Right lobe of liver (tissue), 4 donors: Measurements from ENCODE around the gene ACSF2.

Experiments used
- CTCF ChIP-seq, 4 donors: fragments of 200-600 bp in 3 of 4; fragments of 450-650 bp in 1 of 4; IDR thresholded peaks; one replicate each; pipeline versions ENCODE4 v1.5.1 to v1.8.0; 2016 to 2022; ENCODE audit warnings: antibody characterized with exemption in 4 of 4, mild to moderate bottlenecking in 2 of 4
- POLR2A ChIP-seq: fragments of 450-650 bp; IDR thresholded peaks from one replicate; pipeline ENCODE4 v1.6.1; 2017; ENCODE audit warnings: antibody characterized with exemption, mild to moderate bottlenecking
- donor health status: DM: no; HTN: no; CAD: no.
- donor health status: DM: no; HTN: no; CAD: no.
- donor health status: DM: no; HTN: yes; CAD: no.

GRCh38 chr17:50412188-50412732, 13.8 kb upstream of the ACSF2 start:
- TF ChIP-seq CTCF (IDR thresholded peaks at IDR 0.05), result no peak
- no peak for TF ChIP-seq POLR2A
